GM12873 (cell line): ENCODE data around the gene WDR59.

Source experiments
- TF ChIP-seq, protein P1 (sequence below): IDR thresholded peaks from 2 replicates; pipeline ENCODE4 v1.5.1; 2012; ENCODE audit warnings: low read depth, mild to moderate bottlenecking, moderate library complexity, low read length, control low read depth; ENCODE audit not compliant: insufficient read depth; ENCODE audit errors: missing control alignments

The WDR59 gene

GRCh38 chr16:75024594-75024993, 39.7 kb upstream of the WDR59 start:
- TF ChIP-seq, protein P1, sequence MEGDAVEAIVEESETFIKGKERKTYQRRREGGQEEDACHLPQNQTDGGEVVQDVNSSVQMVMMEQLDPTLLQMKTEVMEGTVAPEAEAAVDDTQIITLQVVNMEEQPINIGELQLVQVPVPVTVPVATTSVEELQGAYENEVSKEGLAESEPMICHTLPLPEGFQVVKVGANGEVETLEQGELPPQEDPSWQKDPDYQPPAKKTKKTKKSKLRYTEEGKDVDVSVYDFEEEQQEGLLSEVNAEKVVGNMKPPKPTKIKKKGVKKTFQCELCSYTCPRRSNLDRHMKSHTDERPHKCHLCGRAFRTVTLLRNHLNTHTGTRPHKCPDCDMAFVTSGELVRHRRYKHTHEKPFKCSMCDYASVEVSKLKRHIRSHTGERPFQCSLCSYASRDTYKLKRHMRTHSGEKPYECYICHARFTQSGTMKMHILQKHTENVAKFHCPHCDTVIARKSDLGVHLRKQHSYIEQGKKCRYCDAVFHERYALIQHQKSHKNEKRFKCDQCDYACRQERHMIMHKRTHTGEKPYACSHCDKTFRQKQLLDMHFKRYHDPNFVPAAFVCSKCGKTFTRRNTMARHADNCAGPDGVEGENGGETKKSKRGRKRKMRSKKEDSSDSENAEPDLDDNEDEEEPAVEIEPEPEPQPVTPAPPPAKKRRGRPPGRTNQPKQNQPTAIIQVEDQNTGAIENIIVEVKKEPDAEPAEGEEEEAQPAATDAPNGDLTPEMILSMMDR = no peak

- TF ChIP-seq, protein P1 = no peak
Measured at GRCh38 chr16:75024182-75024581, 39.3 kb upstream of the WDR59 start.

GRCh38 chr16:75023009-75023408, 38.1 kb upstream of the WDR59 start:
- TF ChIP-seq, protein P1 = no peak

GRCh38 chr16:75022567-75022966, 37.6 kb upstream of the WDR59 start:
- TF ChIP-seq, protein P1 = no peak

DNA sequence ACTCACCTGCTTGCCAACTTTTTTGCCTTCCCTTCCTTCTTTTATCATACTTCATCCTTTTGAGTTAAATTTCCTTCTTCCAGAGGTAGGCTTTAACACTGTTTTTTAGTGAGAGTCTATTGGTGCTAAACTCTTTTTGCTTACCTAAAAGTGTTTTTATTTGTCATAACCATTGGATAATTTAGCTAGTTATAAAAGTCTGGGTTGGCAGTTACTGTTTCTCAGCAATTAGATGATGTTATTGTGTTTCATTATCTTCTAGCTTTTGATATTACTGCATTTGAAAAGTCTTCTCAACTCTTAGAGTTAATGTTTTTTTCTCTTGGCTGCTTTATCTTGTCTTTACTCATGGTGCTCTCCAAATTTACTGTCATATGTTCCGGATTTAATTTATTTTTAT, 36.5 kb upstream of the WDR59 start:
- TF ChIP-seq, protein P1 = no peak

DNA sequence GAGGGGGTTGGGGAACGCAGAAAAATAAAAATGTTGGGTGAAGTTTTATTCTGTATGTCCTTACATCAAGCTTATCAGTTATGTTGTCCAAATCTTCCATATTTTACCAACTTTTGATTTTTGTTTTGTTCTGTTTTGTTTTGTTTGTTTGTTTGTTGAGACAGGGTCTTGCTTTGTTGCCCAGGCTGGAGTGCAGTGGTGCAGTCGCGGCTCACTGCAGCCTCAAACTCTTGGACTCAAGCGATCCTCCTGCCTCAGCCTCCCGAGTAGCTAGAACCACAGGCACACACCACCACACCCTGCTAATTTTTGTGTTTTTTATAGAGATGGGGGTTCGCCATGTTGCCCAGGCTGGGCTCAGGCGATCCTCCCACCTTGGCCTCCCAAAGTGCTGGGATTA, 34.7 kb upstream of the WDR59 start:
- TF ChIP-seq, protein P1 = no peak

- TF ChIP-seq, protein P1 = no peak
Measured at GRCh38 chr16:75019007-75019406, 34.1 kb upstream of the WDR59 start.
